ENCODE measurements around the gene GFAP.

GFAP gene

GRCh38 chr17:44922136-44922535 lies 6.8 kb upstream of the GFAP start:
- TF ChIP-seq, protein P1, sequence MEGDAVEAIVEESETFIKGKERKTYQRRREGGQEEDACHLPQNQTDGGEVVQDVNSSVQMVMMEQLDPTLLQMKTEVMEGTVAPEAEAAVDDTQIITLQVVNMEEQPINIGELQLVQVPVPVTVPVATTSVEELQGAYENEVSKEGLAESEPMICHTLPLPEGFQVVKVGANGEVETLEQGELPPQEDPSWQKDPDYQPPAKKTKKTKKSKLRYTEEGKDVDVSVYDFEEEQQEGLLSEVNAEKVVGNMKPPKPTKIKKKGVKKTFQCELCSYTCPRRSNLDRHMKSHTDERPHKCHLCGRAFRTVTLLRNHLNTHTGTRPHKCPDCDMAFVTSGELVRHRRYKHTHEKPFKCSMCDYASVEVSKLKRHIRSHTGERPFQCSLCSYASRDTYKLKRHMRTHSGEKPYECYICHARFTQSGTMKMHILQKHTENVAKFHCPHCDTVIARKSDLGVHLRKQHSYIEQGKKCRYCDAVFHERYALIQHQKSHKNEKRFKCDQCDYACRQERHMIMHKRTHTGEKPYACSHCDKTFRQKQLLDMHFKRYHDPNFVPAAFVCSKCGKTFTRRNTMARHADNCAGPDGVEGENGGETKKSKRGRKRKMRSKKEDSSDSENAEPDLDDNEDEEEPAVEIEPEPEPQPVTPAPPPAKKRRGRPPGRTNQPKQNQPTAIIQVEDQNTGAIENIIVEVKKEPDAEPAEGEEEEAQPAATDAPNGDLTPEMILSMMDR (IDR thresholded peaks at IDR 0.05; ENCODE audit: insufficient read depth, low read length, missing control alignments): no peak
- H3K4me3 ChIP-seq (ENCODE audit: low read depth, low read length): no peak overlapping the region
- no peak for DNase-seq (ENCODE audit: low read depth, low spot score)
- POLR2A ChIA-PET: interaction anchor here (0.6 kb wide), 1 partner anchor 154 kb away, joined by 4 read pairs; no protein-coding TSS in a partner anchor
- CTCF ChIA-PET: interaction anchor here (0.6 to 22.1 kb wide), 14 partner anchors 9 to 213 kb away, joined by 3 to 673 read pairs (median 34); partner anchors contain the start of genes ACBD4, EFTUD2, NMT1 and PLCD3

- CTCF ChIA-PET: interaction anchor here (0.6 to 22.1 kb wide), 36 partner anchors 10 to 276 kb away, joined by 3 to 673 read pairs (median 6); partner anchors contain the start of genes ACBD4, EFTUD2, NMT1 and PLCD3
- TF ChIP-seq, protein P1 (IDR thresholded peaks at IDR 0.05; ENCODE audit: insufficient read depth, low read length, missing control alignments): no peak
- no peak overlapping the region for H3K4me3 ChIP-seq (ENCODE audit: low read depth, low read length)
- POLR2A ChIA-PET: interaction anchor here (1.4 kb wide), 1 partner anchor 12 kb away, joined by 4 read pairs; no protein-coding TSS in a partner anchor
- no peak for DNase-seq (ENCODE audit: low read depth, low spot score)
These were observed 6.0 kb upstream of the GFAP start for GRCh38 chr17:44921122-44921882.

DNA sequence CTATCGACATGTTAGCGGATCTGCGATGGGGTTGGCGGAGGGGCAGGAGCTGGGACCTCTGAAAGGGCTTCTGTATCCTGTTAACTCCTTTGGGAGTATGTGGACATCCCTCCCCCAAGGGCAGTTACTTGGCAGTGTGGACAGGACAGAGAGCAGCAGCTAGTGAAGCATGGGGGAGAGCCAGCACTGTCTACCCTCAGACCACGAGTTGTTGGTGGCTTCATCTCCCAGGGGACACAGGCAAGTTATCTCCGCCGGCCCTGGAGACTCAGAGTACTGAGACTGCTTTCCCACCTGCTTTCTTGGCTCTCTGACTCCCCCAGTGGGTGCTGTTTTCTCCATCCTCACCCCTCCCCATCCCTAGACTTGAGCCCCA lies 5.3 kb upstream of the GFAP start:
- no peak overlapping the region for H3K4me3 ChIP-seq (ENCODE audit: low read depth, low read length)
- TF ChIP-seq, protein P1 (IDR thresholded peaks at IDR 0.05; ENCODE audit: insufficient read depth, low read length, missing control alignments): no peak
- ChIA-PET CTCF (interaction anchor here (0.8 to 22.1 kb wide), 43 partner anchors 10 to 277 kb away, joined by 3 to 673 read pairs (median 5); partner anchors contain the start of genes ACBD4, EFTUD2, NMT1 and PLCD3), POLR2A (interaction anchor here (1.4 kb wide), 1 partner anchor 11 kb away, joined by 4 read pairs; no protein-coding TSS in a partner anchor)
- no peak for DNase-seq (ENCODE audit: low read depth, low spot score)

- H3K4me3 ChIP-seq (ENCODE audit: low read depth, low read length): no peak overlapping the region
- DNase-seq (ENCODE audit: low read depth, low spot score): no peak
- ChIA-PET POLR2A (interaction anchor here (1.4 kb wide), 1 partner anchor 10 kb away, joined by 4 read pairs; no protein-coding TSS in a partner anchor), CTCF (interaction anchor here (0.8 to 22.1 kb wide), 42 partner anchors 9 to 278 kb away, joined by 3 to 673 read pairs (median 6); partner anchors contain the start of genes ACBD4, EFTUD2, NMT1 and PLCD3)
- TF ChIP-seq, protein P1 (IDR thresholded peaks at IDR 0.05; ENCODE audit: insufficient read depth, low read length, missing control alignments): peak; percentile 94
These were observed 4.7 kb upstream of the GFAP start for GRCh38 chr17:44919885-44920564.

DNA sequence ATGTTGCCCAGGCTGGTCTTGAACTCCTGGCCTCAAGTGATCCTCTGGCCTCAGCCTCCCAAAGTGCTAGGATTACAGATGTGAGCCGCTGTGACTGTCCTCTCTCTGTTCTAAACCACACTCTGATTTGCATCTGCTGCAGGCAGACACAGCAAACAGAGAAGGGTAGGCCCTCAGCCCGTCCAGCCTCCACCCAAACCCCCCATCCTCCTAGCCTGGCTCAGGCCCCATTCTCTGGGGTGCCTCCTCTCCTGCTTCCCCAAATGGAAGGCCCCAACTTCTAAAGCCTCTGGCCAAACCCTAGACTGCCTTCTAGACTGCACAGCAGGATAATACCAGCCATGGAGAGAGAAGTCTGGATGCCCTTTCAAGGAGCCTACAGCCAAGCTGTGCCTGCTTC lies 4.1 kb upstream of the GFAP start:
- ChIA-PET POLR2A (interaction anchor here (1.4 kb wide), 1 partner anchor 10 kb away, joined by 4 read pairs; no protein-coding TSS in a partner anchor), CTCF (interaction anchor here (0.9 to 22.1 kb wide), 22 partner anchors 8 to 216 kb away, joined by 3 to 673 read pairs (median 8); partner anchors contain the start of genes ACBD4, EFTUD2 and PLCD3)
- no peak overlapping the region for H3K4me3 ChIP-seq (ENCODE audit: low read depth, low read length)
- TF ChIP-seq, protein P1 (IDR thresholded peaks at IDR 0.05; ENCODE audit: insufficient read depth, low read length, missing control alignments): no peak
- no peak for DNase-seq (ENCODE audit: low read depth, low spot score)
